Left ventricle myocardium inferior (tissue), 1 donor: Measurements from ENCODE around the gene DCAF11. TPM values are rescaled to one million over a fixed set of nuclear protein-coding genes. Genes with fewer than 3 reads are reported as not detected.

ENCODE experiments used
- DNase-seq: peaks from one replicate; pipeline ENCODE4 v3.0.0-alpha.2; 2020
- H3K27ac ChIP-seq: fragments of 200-600 bp; replicated peaks from 2 replicates; pipeline ENCODE4 v1.8.0; 2021
- H3K27me3 ChIP-seq: fragments of 200-600 bp; 2 replicates; pipeline ENCODE4 v1.8.0; 2021; ENCODE audit warnings: low read depth
- H3K36me3 ChIP-seq: fragments of 200-600 bp; 2 replicates; pipeline ENCODE4 v1.8.0; 2021
- H3K4me1 ChIP-seq: fragments of 200-600 bp; 2 replicates; pipeline ENCODE4 v1.8.0; 2021
- H3K4me3 ChIP-seq: fragments of 200-600 bp; 2 replicates; pipeline ENCODE4 v1.8.0; 2021; ENCODE audit warnings: mild to moderate bottlenecking, moderate library complexity
- H3K9me3 ChIP-seq: fragments of 200-600 bp; replicated peaks from 2 replicates; pipeline ENCODE4 v1.8.0; 2021
- CTCF ChIP-seq: fragments of 200-600 bp; IDR thresholded peaks from 2 replicates; pipeline ENCODE4 v1.8.0; 2021; ENCODE audit warnings: antibody characterized with exemption, mild to moderate bottlenecking, borderline replicate concordance
- intact Hi-C: fragments of 100-400 bp; cut with micrococcal nuclease; formaldehyde crosslinking; loops from one replicate; pipeline ENCODE4 v1.11.0; 2022
- total RNA-seq: library from RNA; stranded (reverse); fragmentation: NEBNext Ultra II Directional; extraction: Animal tissue kit (Norgen Biotek cat#: 25700); gene quantifications from one replicate; pipeline ENCODE4 v1.2.1, GENCODE V29; 2021
- donor health status: DM: no; HTN: yes; CAD: no; lungs with severe emphysema.

DCAF11 gene
- total RNA-seq, 1 donor from 2014 or later = 74.7 TPM

- Histone ChIP-seq H3K27me3 (no peaks in the 10 kb centered on the region), H3K36me3 (peaks cover 71% of the 10 kb centered on the region), H3K27ac (no peak overlapping the region), H3K4me1 (peaks cover 41% of the 10 kb centered on the region), H3K4me3 (no peak overlapping the region), H3K9me3 (no peaks in the 10 kb centered on the region)
- TF ChIP-seq CTCF = no peak
- DNase-seq = no peak
- intact Hi-C loops = no loop called here
Observed at GRCh38 chr14:24150567-24150966, 36.0 kb downstream of the DCAF11 start.

GRCh38 chr14:24150993-24151392 is 36.4 kb downstream of the DCAF11 start:
- no peak for TF ChIP-seq CTCF
- intact Hi-C loops = no loop called here
- DNase-seq = no peak
- H3K36me3 ChIP-seq = peaks cover 76% of the 10 kb centered on the region
- no peaks in the 10 kb centered on the region for H3K27me3 ChIP-seq
- peaks cover 37% of the 10 kb centered on the region for H3K4me1 ChIP-seq
- no peaks in the 10 kb centered on the region for H3K9me3 ChIP-seq
- no peak overlapping the region for H3K27ac ChIP-seq
- no peak overlapping the region for H3K4me3 ChIP-seq

- TF ChIP-seq CTCF = no peak
- peaks cover 81% of the 10 kb centered on the region for H3K36me3 ChIP-seq
- DNase-seq = no peak
Observed at GRCh38 chr14:24151404-24152080, 37.0 kb downstream of the DCAF11 start.

GRCh38 chr14:24155100-24155499 is 40.5 kb downstream of the DCAF11 start:
- intact Hi-C loops = no loop called here
- peaks cover 1% of the 10 kb centered on the region for H3K4me1 ChIP-seq
- H3K4me3 ChIP-seq = no peak overlapping the region
- TF ChIP-seq CTCF = no peak
- no peaks in the 10 kb centered on the region for H3K27me3 ChIP-seq
- H3K27ac ChIP-seq = no peak overlapping the region
- no peaks in the 10 kb centered on the region for H3K9me3 ChIP-seq
- H3K36me3 ChIP-seq = peaks cover 91% of the 10 kb centered on the region
- DNase-seq = no peak

More at GRCh38 chr14:24151404-24152080, 37.0 kb downstream of the DCAF11 start:
- intact Hi-C loops = no loop called here
- Histone ChIP-seq H3K4me1 (peaks cover 33% of the 10 kb centered on the region), H3K4me3 (no peak overlapping the region), H3K9me3 (no peaks in the 10 kb centered on the region), H3K27ac (no peak overlapping the region), H3K27me3 (no peaks in the 10 kb centered on the region)

- no peaks in the 10 kb centered on the region for H3K27me3 ChIP-seq
- H3K4me3 ChIP-seq = no peak overlapping the region
- H3K9me3 ChIP-seq = no peaks in the 10 kb centered on the region
- no peak for DNase-seq
- intact Hi-C loops = no loop called here
- peaks cover 17% of the 10 kb centered on the region for H3K4me1 ChIP-seq
- H3K27ac ChIP-seq = no peak overlapping the region
- H3K36me3 ChIP-seq = peaks cover 80% of the 10 kb centered on the region
- no peak for TF ChIP-seq CTCF
Observed at GRCh38 chr14:24156840-24157239, 42.3 kb downstream of the DCAF11 start.
